H1 (cell line): Measurements from ENCODE around the gene KCNH1. TPM values are rescaled to one million over a fixed set of nuclear protein-coding genes. Genes with fewer than 3 reads are reported as not detected.

Experiments
- CTCF ChIA-PET: fragments of 300-600 bp; sonication (Branson Sonifier 250); formaldehyde crosslinking; loops from one replicate; lab custom pipeline; 2021; ENCODE audit not compliant: partially characterized antibody; lab: Charles Lee
- POLR2A ChIA-PET: fragments of 300-600 bp; sonication (Branson Sonifier 250); formaldehyde crosslinking; loops from one replicate; lab custom pipeline; 2021; ENCODE audit warnings: inconsistent platforms; ENCODE audit not compliant: partially characterized antibody; lab: Charles Lee
- DNase-seq, 2 experiments: peaks; one replicate each; pipeline versions ENCODE4 v3.0.0 to v3.0.0-alpha.2; 2010 to 2022; ENCODE audit warnings: low spot score in 2 of 2, low read depth in 1 of 2, mixed read lengths in 1 of 2
- FAIRE-seq: peaks from 2 replicates; lab custom pipeline; 2011; peaks lifted over from hg19 to GRCh38; lab: Jason Lieb, UNC
- H2AFZ ChIP-seq: 2 replicates; pipeline ENCODE4 v1.8.1; 2012; ENCODE audit warnings: low read length, inconsistent platforms
- H2AK5ac ChIP-seq: 2 replicates; pipeline ENCODE4 v1.6.1; 2013; ENCODE audit warnings: low read depth, low read length
- H2BK120ac ChIP-seq: replicated peaks from 2 replicates; pipeline ENCODE3; 2013; ENCODE audit warnings: low read depth, low read length, inconsistent platforms
- H2BK12ac ChIP-seq: 2 replicates; pipeline ENCODE4 v1.6.1; 2013; ENCODE audit warnings: low read depth, low read length
- H2BK15ac ChIP-seq: 2 replicates; pipeline ENCODE4 v1.6.1; 2013; ENCODE audit warnings: low read length
- H2BK20ac ChIP-seq: 2 replicates; pipeline ENCODE4 v1.6.1; 2013; ENCODE audit warnings: low read length
- H2BK5ac ChIP-seq: 2 replicates; pipeline ENCODE4 v1.6.1; 2013; ENCODE audit warnings: low read depth, low read length
- H3K14ac ChIP-seq: 2 replicates; pipeline ENCODE4 v1.6.1; 2013; ENCODE audit warnings: inconsistent platforms; ENCODE audit not compliant: insufficient read length
- H3K18ac ChIP-seq: 2 replicates; pipeline ENCODE4 v1.6.1; 2013; ENCODE audit warnings: low read length; ENCODE audit errors: extremely low read depth
- H3K23ac ChIP-seq: 2 replicates; pipeline ENCODE4 v1.6.1; 2013; ENCODE audit warnings: inconsistent platforms; ENCODE audit not compliant: insufficient read length
- H3K23me2 ChIP-seq: 2 replicates; pipeline ENCODE4 v1.6.1; 2013; ENCODE audit warnings: low read depth, low read length
- H3K27ac ChIP-seq: 2 replicates; pipeline ENCODE4 v1.6.1; 2011; ENCODE audit warnings: low read depth, low read length, inconsistent platforms
- H3K27me3 ChIP-seq, 4 experiments: replicated peaks in 1 of 4; 1 replicate in 1 of 4; 2 replicates in 3 of 4; pipeline versions ENCODE4 v1.6.1 to v1.8.1; 2011 to 2013; ENCODE audit warnings: low read length in 3 of 4, mild to moderate bottlenecking in 3 of 4, inconsistent platforms in 2 of 4, mixed read lengths in 2 of 4, moderate library complexity in 1 of 4; ENCODE audit not compliant: control insufficient read depth in 3 of 4, insufficient read depth in 3 of 4; ENCODE audit errors: extremely low read depth in 1 of 4
- H3K36me3 ChIP-seq, 4 experiments: 2 replicates each; pipeline versions ENCODE4 v1.6.1 to v1.8.1; 2011 to 2013; ENCODE audit warnings: mild to moderate bottlenecking in 4 of 4, low read length in 3 of 4, moderate library complexity in 2 of 4, control low read depth in 1 of 4, inconsistent platforms in 1 of 4; ENCODE audit not compliant: insufficient read depth in 4 of 4, control insufficient read depth in 2 of 4
- H3K4ac ChIP-seq: replicated peaks from 2 replicates; pipeline ENCODE3; 2013; ENCODE audit warnings: low read length, low read depth, mixed read lengths, inconsistent platforms; ENCODE audit not compliant: insufficient read length
- H3K4me1 ChIP-seq, 4 experiments: replicated peaks in 1 of 4; 1 replicate in 1 of 4; 2 replicates in 3 of 4; pipeline versions ENCODE4 v1.6.1 to v1.8.1; 2011 to 2013; ENCODE audit warnings: low read length in 3 of 4, inconsistent platforms in 2 of 4, mixed read lengths in 1 of 4; ENCODE audit not compliant: insufficient read depth in 4 of 4, control insufficient read depth in 3 of 4
- H3K4me2 ChIP-seq, 2 experiments: 2 replicates each; pipeline versions ENCODE4 v1.6.1 to v1.8.1; 2011 to 2013; ENCODE audit warnings: low read depth in 2 of 2, low read length in 2 of 2, control low read depth in 1 of 2, inconsistent platforms in 1 of 2, mild to moderate bottlenecking in 1 of 2; ENCODE audit not compliant: insufficient read depth in 1 of 2
- H3K4me3 ChIP-seq, 4 experiments: fragments of 200-600, 300-600 bp in 1 of 4; sonication (generic), shearing (Covaris generic), sonication (Bioruptor Twin) in 1 of 4; 2 replicates each; pipeline versions ENCODE4 v1.5.1 to v1.8.1; 2011 to 2016; ENCODE audit warnings: low read length in 4 of 4, low read depth in 3 of 4, control low read depth in 2 of 4, inconsistent platforms in 2 of 4, mild to moderate bottlenecking in 2 of 4, mixed read lengths in 1 of 4, moderate library complexity in 1 of 4; ENCODE audit not compliant: insufficient read depth in 2 of 4; ENCODE audit errors: extremely low read depth in 1 of 4
- H3K56ac ChIP-seq: replicated peaks from 2 replicates; pipeline ENCODE3; 2013; ENCODE audit warnings: low read depth, mild to moderate bottlenecking, mixed read lengths, low read length, inconsistent platforms; ENCODE audit not compliant: insufficient read length
- H3K79me1 ChIP-seq: 2 replicates; pipeline ENCODE4 v1.6.1; 2013; ENCODE audit warnings: low read depth, low read length, control low read depth
- H3K79me2 ChIP-seq, 2 experiments: 2 replicates each; pipeline versions ENCODE4 v1.6.1 to v1.8.1; 2012 to 2013; ENCODE audit warnings: low read length in 2 of 2, mild to moderate bottlenecking in 2 of 2, inconsistent platforms in 1 of 2; ENCODE audit not compliant: insufficient read depth in 2 of 2, control insufficient read depth in 1 of 2
- H3K9ac ChIP-seq, 4 experiments: replicated peaks in 1 of 4; 1 replicate in 1 of 4; 2 replicates in 3 of 4; pipeline versions ENCODE4 v1.6.1 to v1.8.1; 2011 to 2013; ENCODE audit warnings: low read depth in 3 of 4, low read length in 3 of 4, control low read depth in 2 of 4, mild to moderate bottlenecking in 2 of 4, moderate library complexity in 2 of 4, inconsistent platforms in 1 of 4; ENCODE audit errors: extremely low read depth in 1 of 4
- H3K9me3 ChIP-seq, 2 experiments: 2 replicates each; pipeline versions ENCODE4 v1.6.1 to v1.8.1; 2012 to 2013; ENCODE audit warnings: mild to moderate bottlenecking in 2 of 2, moderate library complexity in 2 of 2, control low read depth in 1 of 2, inconsistent platforms in 1 of 2, low read depth in 1 of 2, low read length in 1 of 2, mixed read lengths in 1 of 2; ENCODE audit not compliant: insufficient read depth in 2 of 2
- H4K20me1 ChIP-seq, 2 experiments: replicated peaks in 1 of 2; 2 replicates each; pipeline versions ENCODE3 to v1.8.1; 2011 to 2013; ENCODE audit warnings: inconsistent platforms in 2 of 2, low read length in 2 of 2, mild to moderate bottlenecking in 1 of 2; ENCODE audit not compliant: insufficient read depth in 2 of 2, control insufficient read depth in 1 of 2
- H4K5ac ChIP-seq: 2 replicates; pipeline ENCODE4 v1.6.1; 2013; ENCODE audit warnings: low read length, low read depth, mixed read lengths, inconsistent platforms; ENCODE audit not compliant: insufficient read length
- H4K8ac ChIP-seq: 2 replicates; pipeline ENCODE4 v1.8.0; 2013; ENCODE audit warnings: mild to moderate bottlenecking, moderate library complexity, low read length, inconsistent platforms; ENCODE audit not compliant: insufficient read depth; ENCODE audit errors: extremely low read depth
- H4K91ac ChIP-seq: replicated peaks from 2 replicates; pipeline ENCODE3; 2013; ENCODE audit warnings: low read length, mixed read lengths, inconsistent platforms; ENCODE audit not compliant: insufficient read length
- CEBPB ChIP-seq: IDR thresholded peaks from 2 replicates; pipeline ENCODE4 v1.6.1; 2012; ENCODE audit warnings: low read depth, low read length
- FOSL1 ChIP-seq: IDR thresholded peaks from 2 replicates; pipeline ENCODE4 v1.6.1; 2011; ENCODE audit warnings: mild to moderate bottlenecking, low read depth, low read length, moderate library complexity; ENCODE audit not compliant: insufficient read depth
- KDM4A ChIP-seq: IDR thresholded peaks from one replicate; pipeline ENCODE4 v1.7.1; 2012; ENCODE audit warnings: low read depth, mild to moderate bottlenecking, moderate library complexity, low read length, inconsistent platforms; ENCODE audit not compliant: severe bottlenecking
- SIX5 ChIP-seq: IDR thresholded peaks from 2 replicates; pipeline ENCODE4 v1.6.1; 2011; ENCODE audit warnings: mild to moderate bottlenecking, low read depth, low read length
- ZNF274 ChIP-seq: IDR thresholded peaks from 2 replicates; pipeline ENCODE4 v1.7.0; 2012; ENCODE audit warnings: low read length, borderline replicate concordance; ENCODE audit errors: extremely low read depth
- WGBS, 2 experiments: shearing (Covaris generic) in 1 of 2; methylation state at CpG; one replicate each; pipeline versions ENCODE4 v1.1.6 to v1.1.7; 2013 to 2015; ENCODE audit warnings: low lambda C conversion rate in 2 of 2, mixed read lengths in 2 of 2, inconsistent platforms in 1 of 2, low coverage in 1 of 2, missing lambda C conversion rate in 1 of 2; ENCODE audit not compliant: insufficient replicate concordance in 2 of 2, insufficient coverage in 1 of 2, insufficient read length in 1 of 2; ENCODE audit errors: extremely low coverage in 1 of 2, missing lambda C conversion rate in 1 of 2; 5-methylcytosine and 5-hydroxymethylcytosine counted together
- polyA plus RNA-seq, 7 experiments: library from polyadenylated mRNA; depleted of rRNA in 3 of 7; stranded (reverse) in 5 of 7; unstranded in 2 of 7; fragments of >200 nt in 5 of 7; fragments of 200-250 nt in 2 of 7; gene quantifications; 1 replicate in 5 of 7; 2 replicates in 1 of 7; 4 replicates in 1 of 7; pipeline versions ENCODE4 v1.2.1 to v1.2.3, GENCODE V29; 2011 to 2013; ENCODE audit warnings: missing spikeins in 2 of 7, mixed read lengths in 2 of 7
- total RNA-seq: library from RNA; stranded (reverse); fragmentation: NEBNext Ultra II Directional; extraction: Animal tissue kit (Norgen Biotek cat#: 25700); gene quantifications from 2 replicates; pipeline ENCODE4 v1.2.1, GENCODE V29; 2021

KCNH1 gene
- total and polyA plus RNA-seq, 2 of the 8 experiments (the other 6 are each of a cell fraction or from before 2014, with no cell fraction given), result 0.27 to 0.34 TPM

DNA sequence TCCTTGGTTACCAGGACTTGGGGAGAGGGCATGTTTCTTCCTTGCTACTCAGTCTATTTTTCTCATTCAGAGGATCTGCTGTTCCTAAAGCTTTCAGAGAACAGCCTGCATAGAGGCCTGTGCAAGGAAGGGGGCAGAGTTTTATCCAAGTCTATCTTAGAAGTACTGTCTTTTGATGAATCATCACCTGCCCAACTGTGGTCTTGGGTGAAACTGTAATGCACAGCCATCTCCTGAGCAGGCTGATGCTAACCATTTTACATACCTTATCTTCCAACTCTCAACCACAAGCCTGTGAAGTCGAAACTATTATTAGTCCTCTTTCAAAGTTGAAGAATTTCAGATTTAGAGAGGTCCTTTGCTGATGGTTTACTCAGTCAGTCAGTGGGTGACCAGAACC is 437.2 kb downstream of the KCNH1 start:
- no peak overlapping the region for H2BK5ac ChIP-seq
- no peak overlapping the region for H3K23ac ChIP-seq
- no peaks in the 10 kb centered on the region for H3K79me1 ChIP-seq
- no peak overlapping the region for H2AK5ac ChIP-seq
- H3K56ac ChIP-seq, result no peak overlapping the region
- 82% methylated on average over 1 of the region's 1 CpG; no CpG with 5 or more reads in 1 of the 2 experiments for WGBS, 2 experiments
- no peak overlapping the region for H2BK12ac ChIP-seq
- H4K20me1 ChIP-seq, result no peaks in the 10 kb centered on the region
- no peak overlapping the region for H3K4me3 ChIP-seq
- H2BK15ac ChIP-seq, result no peak overlapping the region
- H2AFZ ChIP-seq, result no peak overlapping the region
- no peak for FAIRE-seq
- no peaks in the 10 kb centered on the region for H3K4me1 ChIP-seq
- no peak overlapping the region for H3K4me2 ChIP-seq
- ChIA-PET CTCF (interaction anchor here (0.6 to 2.6 kb wide), 8 partner anchors 12 to 439 kb away, joined by 3 to 7 read pairs (median 4); partner anchors contain the start of gene KCNH1), POLR2A (no interaction called here)
- TF ChIP-seq ZNF274, result no peak
- no peak for TF ChIP-seq SIX5
- no peak for TF ChIP-seq CEBPB
- no peak for TF ChIP-seq KDM4A
- no peak for TF ChIP-seq FOSL1
- DNase-seq, result no peak
- H3K23me2 ChIP-seq, result no peaks in the 10 kb centered on the region
- no peak overlapping the region for H3K4ac ChIP-seq
- H3K9me3 ChIP-seq, result no peaks in the 10 kb centered on the region
- H2BK120ac ChIP-seq, result no peak overlapping the region
- no peak overlapping the region for H4K8ac ChIP-seq
- H3K27ac ChIP-seq, result no peak overlapping the region
- H3K27me3 ChIP-seq, result no peaks in the 10 kb centered on the region
- H3K36me3 ChIP-seq, result no peaks in the 10 kb centered on the region
- no peak overlapping the region for H4K5ac ChIP-seq
- no peak overlapping the region for H3K14ac ChIP-seq
- H3K79me2 ChIP-seq, result no peaks in the 10 kb centered on the region
- no peak overlapping the region; the same call in 1 of the 2 replicates for H3K18ac ChIP-seq
- no peak overlapping the region for H2BK20ac ChIP-seq
- no peak overlapping the region for H4K91ac ChIP-seq
- no peak overlapping the region for H3K9ac ChIP-seq
